Activated CD8-positive, alpha-beta memory T cell treated with anti-CD3 and anti-CD28 coated beads, Interleukin-2, amount 50 U/mL, for 1 hour (primary cell): ENCODE data around the gene LST1.

ENCODE experiments used
- DNase-seq: peaks from one replicate; pipeline ENCODE4 v3.0.0-alpha.2; 2020; ENCODE audit errors: extremely low read depth

Gene LST1

DNA sequence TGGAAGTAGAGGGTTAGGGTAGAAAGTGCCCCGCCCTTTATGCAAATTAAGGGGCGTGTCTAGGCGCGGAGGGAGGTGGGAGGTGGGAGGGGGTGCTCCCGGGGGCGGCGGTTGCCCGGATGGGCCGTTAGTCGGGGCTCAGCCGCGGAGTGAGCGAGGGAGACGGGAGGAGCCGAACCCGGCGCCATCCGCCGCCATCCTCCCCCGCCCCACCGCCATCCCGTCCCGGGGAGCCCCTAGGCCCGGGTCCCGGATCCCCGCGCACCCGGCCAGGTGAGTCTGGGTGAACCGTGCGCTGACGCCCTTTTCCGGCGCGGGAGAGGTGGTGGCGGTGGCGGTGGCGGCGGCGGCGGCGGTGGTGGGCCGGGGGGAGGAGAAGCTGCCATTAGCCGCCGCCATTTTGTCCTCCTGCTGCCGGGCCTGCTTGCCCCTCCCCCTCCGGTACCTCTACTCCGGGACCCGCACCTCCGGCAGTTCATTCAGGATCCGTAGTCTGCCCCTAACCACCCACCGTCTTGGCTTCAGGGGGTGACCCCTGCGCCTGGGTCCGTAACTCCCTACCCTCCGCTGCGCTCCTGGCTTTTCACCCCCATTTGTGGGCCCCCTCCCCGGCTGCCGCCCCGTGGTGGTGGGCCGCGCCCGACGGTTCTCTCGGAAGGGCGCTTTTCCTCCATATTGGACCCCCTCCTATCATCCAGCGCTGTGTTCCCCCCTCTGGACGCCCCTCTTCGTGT, 34.7 kb downstream of the LST1 start, which contains the start of gene PRRC2A:
Gene PRRC2A (plus strand): TSS at position 130 of the 734 bp plus-strand sequence. CDS start 2,075 bp downstream, outside the sequence.
- DNase-seq = peak; percentile 51

DNA sequence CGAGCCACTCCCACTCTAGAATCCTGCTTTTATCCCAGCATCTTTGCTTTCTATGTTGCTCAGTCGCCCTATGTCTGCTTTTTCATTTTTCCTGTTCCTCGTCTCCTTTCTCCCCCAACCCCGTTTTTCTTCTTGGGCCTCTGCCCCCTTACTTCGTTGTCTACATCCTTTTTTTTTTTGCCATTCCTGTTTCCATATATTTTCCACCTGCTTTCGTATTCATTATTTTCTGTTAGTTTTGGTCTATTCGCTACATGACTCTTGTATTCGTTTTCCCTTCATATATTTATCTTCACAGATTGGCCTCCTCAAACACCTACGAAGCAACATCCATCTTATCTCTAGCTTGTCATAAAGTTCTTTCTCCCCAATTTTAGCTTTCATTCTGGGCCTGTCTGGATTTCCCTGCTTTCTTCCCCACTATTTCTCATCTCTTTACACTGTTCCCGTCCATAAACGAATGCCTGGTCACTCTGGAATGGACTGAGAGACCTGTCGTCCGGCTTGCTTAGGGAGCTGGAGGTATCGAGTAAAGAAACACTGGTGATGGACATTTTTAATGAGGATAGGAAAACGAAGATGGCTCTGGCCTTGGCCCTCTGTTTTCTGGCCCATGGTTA, 35.4 kb downstream of the LST1 start:
- DNase-seq = no peak

GRCh38 chr6:31621991-31622390, 35.9 kb downstream of the LST1 start:
- DNase-seq = no peak

DNA sequence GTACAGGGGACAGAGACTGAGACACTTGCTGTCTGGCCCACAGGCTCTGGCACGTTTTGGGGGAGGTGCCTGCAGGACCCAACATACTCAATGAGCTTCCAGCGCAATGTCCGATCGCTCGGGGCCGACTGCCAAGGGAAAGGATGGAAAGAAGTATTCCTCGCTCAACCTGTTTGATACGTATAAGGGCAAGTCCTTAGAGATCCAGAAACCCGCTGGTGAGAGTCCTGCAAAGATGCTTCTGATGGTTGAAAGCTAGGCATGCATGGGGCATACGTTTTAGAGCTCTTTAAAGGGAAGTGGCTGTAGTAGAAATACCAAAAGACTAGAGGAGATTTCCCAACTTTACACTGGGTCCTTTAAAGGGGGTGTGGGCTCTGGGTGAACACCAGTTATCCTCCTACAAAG, 36.6 kb downstream of the LST1 start:
- DNase-seq = no peak

DNA sequence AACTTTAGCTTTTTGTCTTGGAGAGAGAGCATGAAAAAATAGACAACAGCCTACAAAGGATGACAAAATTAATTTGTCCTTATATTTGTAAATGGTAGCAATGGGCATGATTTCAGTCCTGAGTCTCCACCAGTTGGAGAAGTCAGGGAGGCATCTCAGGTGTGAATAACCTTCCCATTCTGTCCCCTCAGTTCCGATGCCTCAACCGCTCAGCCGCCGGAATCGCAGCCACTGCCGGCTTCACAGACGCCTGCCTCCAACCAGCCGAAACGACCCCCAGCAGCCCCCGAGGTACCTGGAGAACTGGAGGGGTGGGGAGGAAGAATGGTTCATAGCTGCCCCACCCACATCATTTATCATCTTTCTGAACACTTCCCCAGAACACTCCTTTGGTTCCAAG, 38.0 kb downstream of the LST1 start:
- no peak for DNase-seq

- DNase-seq = no peak
Observed at GRCh38 chr6:31626952-31627351, 40.9 kb downstream of the LST1 start.

DNA sequence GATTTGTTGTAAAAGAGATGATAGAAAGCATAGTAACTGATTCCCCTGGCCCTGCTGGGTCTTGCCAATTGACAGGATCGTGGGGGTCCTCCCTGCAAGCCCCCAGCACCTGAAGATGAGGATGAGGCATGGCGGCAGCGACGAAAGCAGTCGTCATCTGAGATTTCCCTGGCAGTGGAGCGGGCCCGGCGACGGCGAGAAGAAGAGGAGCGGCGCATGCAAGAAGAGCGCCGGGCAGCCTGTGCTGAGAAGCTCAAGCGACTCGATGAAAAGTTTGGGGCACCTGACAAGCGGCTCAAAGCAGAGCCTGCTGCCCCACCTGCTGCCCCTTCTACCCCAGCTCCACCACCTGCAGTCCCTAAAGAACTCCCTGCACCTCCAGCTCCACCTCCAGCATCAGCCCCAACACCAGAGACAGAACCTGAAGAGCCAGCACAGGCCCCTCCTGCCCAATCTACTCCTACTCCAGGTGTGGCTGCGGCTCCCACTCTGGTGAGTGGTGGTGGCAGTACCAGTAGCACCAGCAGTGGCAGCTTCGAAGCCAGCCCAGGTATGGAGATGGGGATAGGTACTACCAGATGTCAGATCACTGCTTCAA, 41.7 kb downstream of the LST1 start:
- no peak for DNase-seq

DNA sequence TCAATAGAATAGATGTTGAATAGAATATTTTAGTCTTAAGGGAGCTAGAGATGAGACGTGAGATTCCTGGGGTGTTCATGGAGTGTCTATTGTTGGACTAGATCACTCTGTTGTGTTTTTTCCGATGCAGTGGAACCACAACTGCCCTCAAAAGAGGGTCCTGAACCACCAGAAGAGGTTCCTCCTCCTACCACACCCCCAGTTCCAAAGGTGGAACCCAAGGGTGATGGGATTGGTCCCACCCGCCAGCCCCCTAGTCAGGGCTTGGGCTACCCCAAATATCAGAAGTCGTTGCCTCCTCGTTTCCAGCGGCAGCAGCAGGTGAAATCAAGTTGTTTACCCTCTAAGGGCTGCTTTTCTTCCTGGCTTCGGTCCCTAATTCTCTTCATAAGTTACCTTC, 42.9 kb downstream of the LST1 start:
- DNase-seq = no peak

DNA sequence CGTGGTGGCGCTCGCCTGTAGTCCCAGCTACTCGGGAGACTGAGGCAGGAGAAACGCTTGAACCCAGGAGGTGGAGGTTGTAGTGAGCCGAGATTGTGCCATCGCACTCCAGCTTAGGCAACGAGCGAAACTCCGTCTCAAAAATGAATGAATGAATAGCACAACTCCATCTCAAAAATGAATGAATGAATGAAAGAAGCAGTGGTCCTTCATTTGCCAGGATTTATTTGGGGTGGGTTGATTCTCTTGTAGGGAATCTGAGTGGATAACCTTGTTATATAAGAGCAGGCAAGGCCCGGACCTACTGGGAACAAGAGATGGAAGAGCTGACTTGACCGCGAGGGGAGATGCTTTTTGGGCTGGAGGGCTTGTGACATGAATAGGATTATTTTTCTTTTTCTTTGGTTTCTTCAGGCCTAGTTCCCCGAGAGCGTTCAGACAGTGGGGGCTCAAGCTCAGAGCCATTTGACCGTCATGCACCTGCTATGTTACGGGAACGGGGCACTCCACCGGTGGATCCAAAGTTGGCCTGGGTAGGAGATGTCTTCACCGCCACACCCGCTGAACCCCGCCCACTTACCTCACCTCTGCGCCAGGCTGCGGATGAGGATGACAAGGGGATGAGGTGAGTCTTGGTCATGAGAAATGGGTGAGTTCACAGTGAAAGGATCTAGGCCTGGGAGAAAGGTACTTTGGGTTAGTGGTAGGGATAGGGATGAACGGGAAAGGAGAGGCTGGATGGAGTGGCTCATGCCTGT, 44.3 kb downstream of the LST1 start:
- no peak for DNase-seq

DNA sequence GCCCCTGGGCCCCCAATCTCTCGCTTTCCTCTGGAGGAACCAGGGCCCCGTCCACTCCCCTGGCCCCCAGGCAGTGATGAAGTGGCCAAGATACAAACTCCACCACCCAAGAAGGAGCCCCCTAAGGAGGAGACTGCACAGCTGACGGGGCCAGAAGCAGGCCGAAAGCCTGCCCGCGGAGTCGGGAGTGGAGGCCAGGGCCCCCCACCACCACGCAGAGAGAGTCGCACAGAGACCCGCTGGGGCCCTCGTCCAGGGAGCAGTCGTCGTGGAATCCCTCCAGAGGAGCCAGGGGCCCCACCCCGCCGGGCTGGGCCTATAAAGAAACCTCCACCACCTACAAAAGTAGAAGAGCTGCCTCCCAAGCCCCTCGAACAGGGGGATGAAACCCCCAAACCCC, 45.1 kb downstream of the LST1 start:
- no peak for DNase-seq

DNA sequence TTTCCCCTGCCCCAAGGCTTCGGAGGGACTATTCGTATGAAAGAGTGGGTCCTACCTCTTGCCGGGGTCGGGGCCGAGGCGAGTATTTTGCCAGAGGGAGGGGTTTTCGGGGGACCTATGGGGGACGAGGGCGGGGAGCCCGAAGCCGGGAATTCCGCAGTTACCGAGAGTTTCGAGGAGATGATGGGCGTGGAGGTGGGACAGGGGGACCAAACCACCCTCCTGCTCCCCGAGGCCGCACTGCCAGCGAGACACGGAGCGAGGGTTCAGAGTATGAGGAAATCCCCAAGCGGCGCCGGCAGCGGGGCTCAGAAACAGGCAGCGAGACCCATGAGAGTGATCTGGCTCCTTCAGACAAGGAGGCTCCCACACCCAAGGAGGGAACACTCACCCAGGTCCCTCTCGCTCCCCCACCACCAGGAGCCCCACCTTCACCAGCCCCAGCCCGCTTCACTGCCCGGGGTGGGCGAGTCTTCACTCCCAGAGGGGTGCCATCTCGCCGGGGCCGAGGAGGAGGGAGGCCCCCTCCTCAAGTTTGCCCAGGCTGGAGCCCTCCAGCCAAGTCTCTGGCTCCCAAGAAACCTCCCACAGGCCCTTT, 45.7 kb downstream of the LST1 start:
- DNase-seq = no peak

GRCh38 chr6:31632279-31632946, 46.3 kb downstream of the LST1 start:
- DNase-seq = no peak

- DNase-seq = no peak
Observed at GRCh38 chr6:31633447-31633846, 47.4 kb downstream of the LST1 start.

DNA sequence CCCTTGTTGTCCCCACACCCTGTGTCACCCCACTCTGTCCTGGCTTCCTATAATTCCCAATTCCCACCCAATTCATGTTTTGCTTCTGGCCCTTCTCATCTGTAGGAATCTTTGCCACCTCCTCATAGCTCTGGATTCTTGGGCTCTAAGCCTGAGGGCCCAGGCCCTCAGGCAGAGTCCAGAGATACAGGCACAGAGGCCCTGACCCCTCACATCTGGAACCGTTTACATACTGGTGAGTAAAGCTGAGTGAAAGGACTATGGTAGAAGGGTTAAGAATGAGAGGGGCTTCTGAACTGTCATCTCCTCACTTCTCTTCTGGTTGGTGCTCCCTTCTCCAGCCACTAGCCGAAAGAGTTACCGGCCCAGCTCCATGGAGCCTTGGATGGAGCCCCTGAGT, 48.1 kb downstream of the LST1 start:
- DNase-seq = no peak

DNA sequence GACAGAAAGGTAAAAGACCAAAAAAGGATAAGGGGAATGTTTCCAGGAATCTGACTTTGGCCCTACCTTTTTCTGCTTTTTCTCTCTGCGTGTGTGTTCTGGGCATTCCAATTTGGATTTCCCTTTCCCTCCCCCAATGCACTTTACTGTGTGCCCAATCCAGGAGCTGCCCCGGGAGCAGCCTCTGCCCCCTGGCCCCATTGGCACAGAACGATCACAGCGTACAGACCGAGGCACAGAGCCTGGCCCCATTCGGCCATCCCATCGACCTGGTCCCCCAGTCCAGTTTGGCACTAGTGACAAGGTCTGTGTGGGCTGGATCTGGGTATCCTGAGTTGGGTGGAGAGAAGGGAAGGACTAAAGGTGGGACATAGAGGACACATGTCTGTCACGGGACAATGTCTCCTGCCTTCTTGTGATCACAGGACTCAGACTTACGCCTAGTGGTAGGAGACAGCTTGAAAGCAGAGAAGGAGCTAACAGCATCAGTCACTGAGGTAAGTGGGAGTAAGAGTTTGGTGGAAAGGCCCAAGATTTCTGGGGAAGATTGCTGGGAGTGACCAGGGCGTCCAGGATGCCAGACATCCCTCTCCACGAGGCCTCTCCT, 49.0 kb downstream of the LST1 start:
- DNase-seq = no peak

- DNase-seq = no peak
Observed at GRCh38 chr6:31636698-31637596, 50.9 kb downstream of the LST1 start.
